Neural cell (in vitro differentiated cells): ENCODE data around the gene TCL1A. TPM values are rescaled to one million over a fixed set of nuclear protein-coding genes. Genes with fewer than 3 reads are reported as not detected.

Source experiments
- H2AFZ ChIP-seq: fragments of 200-600, 300-800 bp; sonication (generic), shearing (Covaris generic); 2 replicates; pipeline ENCODE4 v1.6.0; 2014; ENCODE audit warnings: low read depth, mild to moderate bottlenecking, antibody characterized with exemption, low read length, moderate library complexity
- H3F3A ChIP-seq: fragments of 200-600 bp; shearing (Covaris generic); 2 replicates; pipeline ENCODE4 v1.6.1; 2016; ENCODE audit warnings: mild to moderate bottlenecking, moderate library complexity, mixed read lengths, antibody characterized with exemption, low read length; ENCODE audit not compliant: insufficient read depth, poor library complexity, severe bottlenecking
- H3K27ac ChIP-seq: fragments of 200-600, 300-800 bp; sonication (generic), shearing (Covaris generic); 2 replicates; pipeline ENCODE4 v1.5.1; 2014; ENCODE audit warnings: mild to moderate bottlenecking, low read length, moderate library complexity
- H3K27me3 ChIP-seq: fragments of 300-800, 200-600 bp; sonication (generic), shearing (Covaris generic); 2 replicates; pipeline ENCODE4 v1.6.0; 2014; ENCODE audit warnings: mild to moderate bottlenecking, low read depth, low read length, moderate library complexity; ENCODE audit not compliant: insufficient read depth
- H3K36me3 ChIP-seq: fragments of 300-800, 200-600 bp; sonication (generic), shearing (Covaris generic); 2 replicates; pipeline ENCODE4 v1.5.1; 2014; ENCODE audit warnings: mild to moderate bottlenecking, antibody characterized with exemption, low read length, moderate library complexity; ENCODE audit not compliant: insufficient read depth
- H3K4me2 ChIP-seq: fragments of 300-800, 200-600 bp; sonication (generic), shearing (Covaris generic); 2 replicates; pipeline ENCODE4 v1.6.0; 2014; ENCODE audit warnings: mild to moderate bottlenecking, low read length
- H3K4me3 ChIP-seq: fragments of 300-800, 200-600 bp; sonication (generic), shearing (Covaris generic); 2 replicates; pipeline ENCODE4 v1.5.1; 2014; ENCODE audit warnings: mild to moderate bottlenecking, low read length, moderate library complexity
- H3K79me2 ChIP-seq: fragments of 200-600 bp; shearing (Covaris generic); replicated peaks from 2 replicates; pipeline ENCODE4 v1.6.0; 2014; ENCODE audit warnings: mild to moderate bottlenecking, low read length, moderate library complexity; ENCODE audit not compliant: insufficient read depth
- H3K9ac ChIP-seq: fragments of 300-800, 200-600 bp; sonication (generic), shearing (Covaris generic); 2 replicates; pipeline ENCODE4 v1.6.1; 2016; ENCODE audit warnings: mild to moderate bottlenecking, low read length, mixed read lengths
- H3K9me2 ChIP-seq: fragments of 200-600 bp; shearing (Covaris generic); 2 replicates; pipeline ENCODE4 v1.6.1; 2016; ENCODE audit warnings: mild to moderate bottlenecking, low read length, mixed read lengths; ENCODE audit not compliant: insufficient read depth
- H3K9me3 ChIP-seq: fragments of 200-600, 300-800 bp; sonication (generic), shearing (Covaris generic); 2 replicates; pipeline ENCODE4 v1.6.1; 2016; ENCODE audit warnings: mild to moderate bottlenecking, mixed run types, low read length, moderate library complexity, mixed read lengths
- H4K20me1 ChIP-seq: fragments of 200-600 bp; shearing (Covaris generic); 2 replicates; pipeline ENCODE4 v1.6.1; 2016; ENCODE audit warnings: mild to moderate bottlenecking, mixed run types; ENCODE audit not compliant: insufficient read depth
- CTCF ChIP-seq: fragments of 450-650 bp; IDR thresholded peaks from 2 replicates; pipeline ENCODE4 v1.5.1; 2014; ENCODE audit warnings: antibody characterized with exemption, mild to moderate bottlenecking, moderate library complexity; ENCODE audit not compliant: poor library complexity, severe bottlenecking
- EP300 ChIP-seq: fragments of 450-650 bp; conservative IDR thresholded peaks from 2 replicates; pipeline ENCODE4 v1.6.1; 2014; ENCODE audit warnings: antibody characterized with exemption, mild to moderate bottlenecking, moderate library complexity; ENCODE audit not compliant: poor library complexity, severe bottlenecking
- EZH2 ChIP-seq: fragments of 200-600, 300-800 bp; shearing (Covaris generic), sonication (generic); IDR thresholded peaks from 2 replicates; pipeline ENCODE4 v1.6.1; 2014; ENCODE audit warnings: antibody characterized with exemption, low read length, borderline replicate concordance, mild to moderate bottlenecking; ENCODE audit not compliant: insufficient read depth, poor library complexity, severe bottlenecking
- MXI1 ChIP-seq: fragments of 450-650 bp; conservative IDR thresholded peaks from 2 replicates; pipeline ENCODE4 v1.6.1; 2014; ENCODE audit warnings: antibody characterized with exemption, mild to moderate bottlenecking; ENCODE audit not compliant: poor library complexity, severe bottlenecking
- POLR2AphosphoS5 ChIP-seq: IDR thresholded peaks from 2 replicates; pipeline ENCODE4 v1.6.1; 2012
- RAD21 ChIP-seq: fragments of 450-650 bp; conservative IDR thresholded peaks from 2 replicates; pipeline ENCODE4 v1.6.1; 2014; ENCODE audit warnings: antibody characterized with exemption, mild to moderate bottlenecking, moderate library complexity
- REST ChIP-seq: IDR thresholded peaks from 2 replicates; pipeline ENCODE4 v1.6.1; 2012; ENCODE audit warnings: borderline replicate concordance
- SMC3 ChIP-seq: fragments of 450-650 bp; conservative IDR thresholded peaks from 2 replicates; pipeline ENCODE4 v1.6.1; 2014; ENCODE audit warnings: antibody characterized with exemption, mild to moderate bottlenecking, moderate library complexity; ENCODE audit not compliant: poor library complexity
- TAF1 ChIP-seq: IDR thresholded peaks from 2 replicates; pipeline ENCODE4 v1.6.1; 2012; ENCODE audit warnings: low read depth
- polyA plus RNA-seq: library from polyadenylated mRNA; depleted of rRNA; stranded (reverse); fragments of >200 nt; gene quantifications from 2 replicates; pipeline ENCODE4 v1.2.3, GENCODE V29; 2014

The TCL1A gene
- polyA plus RNA-seq, 1 donor from 2014 or later: not detected

GRCh38 chr14:95761436-95761835 lies 47.5 kb upstream of the TCL1A start (continued):
- TF ChIP-seq POLR2AphosphoS5: no peak

GRCh38 chr14:95760596-95760995 lies 46.7 kb upstream of the TCL1A start:
- Histone ChIP-seq H3K36me3 (no peaks in the 10 kb centered on the region), H3K9ac (no peak overlapping the region), H3K4me3 (no peak overlapping the region), H3K27me3 (no peaks in the 10 kb centered on the region), H3K9me3 (no peaks in the 10 kb centered on the region), H2AFZ (no peak overlapping the region), H3K27ac (no peak overlapping the region), H3K4me2 (no peak overlapping the region), H3F3A (no peaks in the 10 kb centered on the region), H3K79me2 (no peaks in the 10 kb centered on the region), H3K9me2 (no peaks in the 10 kb centered on the region), H4K20me1 (no peaks in the 10 kb centered on the region)
- TF ChIP-seq EZH2 (no peak), MXI1 (no peak), REST (no peak), EP300 (no peak), RAD21 (no peak), CTCF (no peak), TAF1 (no peak), POLR2AphosphoS5 (no peak), SMC3 (no peak)

GRCh38 chr14:95759941-95760340 lies 46.0 kb upstream of the TCL1A start:
- no peaks in the 10 kb centered on the region for H3K36me3 ChIP-seq
- H4K20me1 ChIP-seq: no peaks in the 10 kb centered on the region
- H3K79me2 ChIP-seq: no peaks in the 10 kb centered on the region

More at GRCh38 chr14:95759941-95760340, 46.0 kb upstream of the TCL1A start:
- Histone ChIP-seq H3K4me3 (no peak overlapping the region), H3K27ac (no peak overlapping the region), H3K9me3 (no peaks in the 10 kb centered on the region), H3K9ac (no peak overlapping the region), H3F3A (no peaks in the 10 kb centered on the region), H2AFZ (no peak overlapping the region), H3K4me2 (no peak overlapping the region), H3K9me2 (no peaks in the 10 kb centered on the region), H3K27me3 (no peaks in the 10 kb centered on the region)
- TF ChIP-seq POLR2AphosphoS5 (no peak), MXI1 (no peak), TAF1 (no peak), RAD21 (no peak), CTCF (no peak), SMC3 (no peak), EZH2 (no peak), EP300 (no peak), REST (no peak)
